Fibroblast of skin of back (primary cell): ENCODE results near the gene HNRNPK. TPM values are rescaled to one million over a fixed set of nuclear protein-coding genes. Genes with fewer than 3 reads are reported as not detected.

Source experiments
- DNase-seq: peaks from one replicate; pipeline ENCODE4 v3.0.0-alpha.2; 2013
- polyA plus RNA-seq, 2 experiments: library from polyadenylated mRNA; unstranded; fragments of 120-200 nt; gene quantifications; one replicate each; pipeline ENCODE4 v1.2.1, GENCODE V29; 2013; ENCODE audit not compliant: insufficient read length in 2 of 2

HNRNPK gene
- 563 TPM for polyA plus RNA-seq (2013, experiment 1 of 2; ENCODE audit: insufficient read length)
- 392 TPM for polyA plus RNA-seq (2013, experiment 2 of 2; ENCODE audit: insufficient read length)

DNA sequence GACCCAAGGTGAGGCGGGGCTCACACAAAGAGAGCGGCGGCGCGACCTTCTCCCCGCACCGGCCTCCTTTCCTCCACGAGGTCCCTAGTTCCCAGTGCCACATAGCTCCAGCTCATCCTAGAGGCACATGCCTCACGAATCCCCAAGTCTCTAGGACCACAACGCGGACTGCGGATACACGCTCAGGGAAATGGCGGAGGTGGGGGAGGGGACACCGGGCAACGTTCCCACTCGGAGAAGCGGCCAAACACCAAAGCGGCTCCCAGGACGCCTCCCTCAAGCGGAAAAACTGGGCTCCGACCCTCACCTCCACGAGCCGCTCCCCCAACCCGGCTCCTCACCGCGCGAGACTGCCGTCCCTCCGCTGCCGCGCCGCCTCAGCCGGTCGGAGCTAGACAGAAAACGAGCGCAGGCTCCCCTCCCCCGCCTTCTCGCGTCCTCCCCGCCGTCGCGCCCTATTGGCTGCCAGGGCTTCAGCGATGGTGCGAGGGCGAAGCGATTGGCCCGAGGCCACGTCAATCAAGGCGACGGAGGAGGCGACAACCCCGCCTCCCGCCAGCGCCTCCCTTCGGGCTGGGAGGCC, at the start of gene HNRNPK:
Gene HNRNPK (minus strand): TSS at position 404 of the 583 bp plus-strand sequence. CDS start 1,963 bp downstream, outside the sequence.
- peak; percentile 99 for DNase-seq

DNA sequence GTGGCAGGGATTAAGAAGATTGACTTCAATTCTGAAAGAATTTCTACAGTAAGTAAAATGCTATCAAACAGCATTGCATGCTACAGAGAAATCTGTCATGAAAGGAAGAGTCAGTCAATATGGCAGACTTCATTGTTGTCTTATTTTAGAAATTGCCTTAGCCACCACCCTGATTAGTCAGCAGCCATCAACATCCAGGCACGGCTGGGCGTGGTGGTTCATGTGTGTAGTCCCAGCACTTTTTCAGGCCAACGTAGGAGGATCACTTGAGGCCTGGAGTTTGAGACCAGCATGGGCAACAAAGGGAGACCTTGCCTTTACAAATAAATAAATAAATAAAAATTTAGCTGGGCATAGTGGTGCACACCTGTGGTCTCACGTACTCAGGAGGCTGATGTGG, 47.2 kb upstream of the HNRNPK start:
- no peak for DNase-seq

DNA sequence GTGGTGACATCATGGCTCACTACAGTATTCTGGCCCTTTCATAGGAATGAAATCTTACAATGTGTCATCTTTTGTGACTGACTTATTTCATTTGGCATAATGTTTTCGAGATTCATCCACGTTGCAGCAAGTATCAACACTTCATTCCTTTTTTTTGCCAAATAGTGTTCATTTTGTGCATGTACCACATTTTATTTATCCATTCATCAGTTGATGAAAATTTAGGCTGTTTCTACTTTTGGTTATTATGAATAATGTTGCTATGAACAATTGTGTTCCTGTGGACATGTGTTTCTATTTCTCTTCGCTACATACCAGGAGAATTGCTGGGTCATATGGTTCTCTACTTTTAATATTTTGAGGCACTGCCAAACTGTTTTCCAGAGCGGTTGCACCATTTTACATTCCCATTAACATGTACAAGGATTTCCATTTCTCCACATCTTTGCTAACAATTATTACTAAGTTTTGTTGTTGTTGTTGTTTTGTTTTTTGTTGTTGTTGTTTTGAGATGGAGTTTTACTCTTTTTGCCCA, 44.1 kb upstream of the HNRNPK start:
- no peak for DNase-seq

DNA sequence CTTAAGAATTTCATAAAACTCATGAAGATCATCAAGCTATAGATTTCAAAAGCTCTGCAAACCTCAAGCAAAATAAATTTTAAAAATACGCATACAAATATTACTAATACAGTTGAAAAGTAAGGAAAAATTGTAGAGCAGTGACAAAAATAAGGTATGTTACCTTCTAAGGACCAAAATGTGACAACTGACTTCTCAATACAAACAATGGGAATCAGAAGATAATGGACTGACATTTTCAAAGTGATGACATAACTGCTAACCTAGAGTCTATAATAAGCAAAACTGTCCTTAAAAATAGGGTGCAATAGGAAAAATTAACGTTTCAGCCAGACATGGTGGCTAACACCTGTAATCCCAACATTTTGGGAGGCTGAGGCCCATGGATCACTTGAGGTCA, 27.6 kb upstream of the HNRNPK start:
- no peak for DNase-seq

DNA sequence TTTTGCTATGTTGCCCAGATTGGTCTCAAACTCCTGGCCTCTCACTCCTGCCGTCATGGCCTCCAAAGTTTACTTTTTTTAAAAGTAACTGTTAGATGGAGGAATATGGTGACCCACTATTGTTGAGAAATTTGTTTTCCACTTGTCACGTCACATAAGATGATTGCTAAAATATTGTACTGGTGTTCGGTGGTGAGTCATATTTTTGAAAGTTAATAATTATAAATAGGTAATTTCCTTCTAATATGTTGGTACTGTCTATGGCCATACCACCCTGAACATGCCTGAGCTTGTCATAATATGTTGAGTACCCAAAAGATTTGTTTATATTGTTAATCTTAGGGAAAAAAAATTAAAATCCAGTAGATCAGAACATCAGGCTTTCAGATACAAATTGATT, 23.2 kb upstream of the HNRNPK start:
- DNase-seq, result no peak

DNA sequence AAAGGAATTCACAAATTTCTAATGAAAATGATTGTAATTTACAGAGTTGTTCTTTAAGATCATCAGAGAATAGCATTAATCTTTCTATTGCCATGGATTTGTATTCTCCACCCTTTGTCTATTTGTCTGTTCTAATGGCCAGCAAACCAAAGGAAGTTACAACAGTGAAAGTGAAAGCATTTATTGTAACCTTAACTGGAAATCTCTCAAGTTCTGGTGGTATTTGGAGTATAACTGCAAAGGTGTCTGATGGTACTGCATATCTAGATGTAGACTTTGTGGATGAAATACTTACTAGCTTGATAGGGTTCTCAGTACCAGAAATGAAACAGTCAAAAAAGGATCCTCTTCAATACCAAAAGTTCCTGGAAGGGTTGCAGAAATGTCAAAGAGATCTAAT, 22.3 kb upstream of the HNRNPK start:
- no peak for DNase-seq

DNA sequence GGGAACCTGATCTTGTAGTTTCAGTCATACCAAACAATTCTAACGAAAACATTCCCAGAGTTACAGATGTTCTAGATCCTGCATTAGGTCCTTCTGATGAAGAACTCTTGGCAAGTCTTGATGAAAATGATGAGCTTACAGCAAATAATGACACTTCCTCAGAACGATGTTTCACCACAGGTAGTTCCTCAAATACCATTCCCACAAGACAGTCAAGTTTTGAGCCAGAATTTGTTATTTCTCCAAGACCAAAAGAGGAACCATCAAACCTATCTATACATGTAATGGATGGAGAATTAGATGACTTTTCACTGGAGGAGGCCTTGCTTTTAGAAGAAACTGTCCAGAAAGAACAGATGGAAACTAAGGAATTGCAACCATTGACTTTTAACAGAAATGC, 21.6 kb upstream of the HNRNPK start:
- DNase-seq, result no peak

DNA sequence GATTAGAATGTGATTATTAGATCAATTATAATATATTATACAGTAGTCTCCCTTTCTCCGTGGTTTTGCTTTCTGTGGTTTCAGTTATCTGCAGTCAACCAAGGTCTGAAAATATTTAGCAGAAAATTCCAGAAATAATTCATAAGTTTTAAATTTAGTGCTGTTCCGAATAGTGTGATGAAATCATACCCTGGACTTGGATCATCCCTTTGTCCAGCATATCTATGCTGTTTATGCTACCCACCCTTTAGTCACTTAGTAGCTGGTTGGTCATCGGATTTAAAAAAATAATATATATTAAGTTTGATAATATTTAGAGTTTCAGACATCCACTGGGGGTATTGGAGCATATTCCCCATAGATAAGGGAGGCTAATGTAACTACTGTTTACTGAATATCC, 20.2 kb upstream of the HNRNPK start:
- DNase-seq, result peak; percentile 79

DNA sequence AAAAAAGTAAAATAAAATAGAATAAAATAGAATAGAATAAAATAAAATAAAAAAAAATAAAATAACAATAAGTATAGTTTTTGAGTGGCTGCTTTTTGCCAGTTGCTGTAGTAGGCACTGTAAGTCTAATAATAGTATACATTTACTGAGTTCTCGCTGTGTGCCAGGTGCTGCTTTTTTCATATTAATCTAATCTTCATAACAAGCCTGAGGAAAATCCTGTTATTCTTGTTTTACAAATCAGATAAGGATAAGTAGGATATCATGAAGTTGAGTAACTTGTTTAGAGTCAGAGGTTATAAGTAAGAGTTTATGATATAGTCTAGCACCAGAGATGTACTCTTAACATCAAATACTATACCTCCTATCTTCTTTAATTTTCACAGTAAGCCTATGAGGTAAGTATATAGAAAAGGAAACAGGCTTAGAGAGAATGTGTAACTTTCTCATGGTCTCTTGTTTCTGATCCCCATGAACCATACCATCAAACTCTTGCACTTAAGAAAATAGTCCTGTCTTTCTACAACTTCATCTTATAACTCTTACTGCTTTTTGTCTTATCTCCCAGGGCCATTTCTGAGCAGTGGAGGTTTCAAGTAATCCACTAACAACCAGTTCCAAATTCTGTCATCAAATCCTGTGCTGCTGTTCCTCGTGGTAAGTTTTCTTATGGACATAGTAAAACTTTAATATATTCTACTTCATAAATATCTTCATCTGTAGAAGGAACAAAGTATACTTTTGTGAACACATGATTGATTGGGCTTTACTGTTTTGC, 19.3 kb upstream of the HNRNPK start:
- DNase-seq, result no peak

DNA sequence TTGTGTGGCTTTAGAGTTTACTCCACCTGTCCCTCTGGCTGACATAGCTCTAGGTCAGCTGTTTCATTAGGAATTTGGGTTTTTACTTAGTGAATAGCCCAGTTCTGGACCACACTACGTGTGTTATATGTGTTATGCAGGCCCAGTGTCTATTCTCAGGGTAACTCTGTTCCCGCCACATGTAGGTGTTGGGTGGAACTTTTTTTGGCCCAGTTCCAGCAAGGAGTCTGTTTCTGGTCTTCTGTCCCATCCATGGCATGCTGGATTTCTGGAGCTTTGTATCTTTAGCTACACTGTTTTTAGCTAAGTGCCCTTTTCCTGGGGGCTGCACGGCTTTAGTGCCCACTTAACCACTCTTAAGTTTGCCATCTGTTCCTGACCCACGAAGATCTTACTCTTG, 16.1 kb upstream of the HNRNPK start:
- no peak for DNase-seq

DNA sequence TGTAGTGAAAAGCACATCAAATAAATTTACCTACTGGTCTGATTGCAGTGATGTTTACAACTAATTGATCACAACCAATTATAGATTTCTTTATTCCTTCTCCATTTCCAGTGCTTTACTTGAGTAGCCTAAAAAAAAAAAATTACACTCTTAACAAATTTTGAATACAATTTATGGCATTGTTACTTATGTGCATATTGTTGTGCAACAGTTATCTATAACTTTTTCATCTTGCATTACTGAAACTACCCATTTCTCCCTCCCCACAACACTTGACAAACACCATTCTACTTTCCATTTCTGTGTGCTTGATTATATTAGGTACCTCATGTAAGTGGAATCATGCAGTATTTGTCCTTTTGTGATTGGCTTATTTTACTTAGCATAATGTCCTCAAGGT, 12.9 kb upstream of the HNRNPK start:
- no peak for DNase-seq

DNA sequence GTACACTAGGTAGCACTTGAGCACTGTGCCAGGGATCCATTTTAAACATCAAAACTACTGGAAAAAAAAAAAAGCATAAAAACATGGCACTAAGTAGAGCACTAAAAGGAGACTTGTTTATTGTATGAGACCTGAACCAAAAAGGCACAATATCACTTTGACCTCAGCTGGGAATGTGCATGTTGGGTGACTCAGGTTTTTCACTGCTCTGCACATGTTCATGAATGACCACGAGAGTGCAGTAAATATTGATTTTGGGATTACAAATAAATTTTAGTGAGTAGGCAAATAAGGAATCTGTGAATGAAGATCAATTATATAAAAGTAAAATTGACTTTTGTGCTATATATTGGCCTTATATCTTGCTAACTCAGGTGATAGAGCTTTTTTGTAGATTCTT, 12.4 kb upstream of the HNRNPK start:
- DNase-seq, result no peak

DNA sequence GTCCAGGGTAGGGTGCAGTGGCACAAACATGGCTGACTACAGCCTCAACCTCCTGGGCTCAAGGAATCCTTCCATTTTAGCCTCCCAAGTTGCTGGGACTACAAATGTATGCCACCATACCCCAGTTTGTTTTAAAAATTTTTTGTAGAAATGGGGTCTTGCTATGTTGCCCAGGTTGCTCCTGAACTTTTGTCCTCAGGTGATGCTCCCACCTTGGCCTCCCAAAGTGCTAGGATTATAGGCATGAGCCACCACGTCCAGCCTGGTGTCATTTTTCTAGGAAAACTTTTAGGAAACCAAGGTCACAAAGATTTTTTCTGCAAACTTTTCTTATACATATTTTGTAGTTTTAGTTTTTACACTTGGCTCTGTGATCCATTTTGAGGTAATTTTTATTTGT, 11.3 kb upstream of the HNRNPK start:
- DNase-seq, result no peak

DNA sequence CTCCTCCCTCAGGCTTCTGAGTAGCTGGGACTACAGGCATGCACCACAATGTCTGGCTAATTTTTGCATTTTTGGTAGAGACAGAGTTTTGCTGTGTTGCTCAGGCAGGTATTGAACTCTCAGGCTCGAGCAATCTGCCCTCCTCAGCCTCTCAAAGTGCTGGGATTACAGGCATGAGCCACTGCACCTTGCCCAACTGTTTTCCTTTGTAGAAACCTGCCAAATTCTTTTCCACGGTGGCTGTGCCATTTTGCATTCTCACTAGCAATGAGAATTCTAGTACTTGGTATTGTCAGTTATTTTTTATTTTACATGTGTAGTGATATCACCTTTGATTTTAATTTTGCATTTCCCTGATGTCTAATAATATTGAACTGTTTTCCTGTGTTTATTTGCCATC, 8.4 kb upstream of the HNRNPK start:
- no peak for DNase-seq

DNA sequence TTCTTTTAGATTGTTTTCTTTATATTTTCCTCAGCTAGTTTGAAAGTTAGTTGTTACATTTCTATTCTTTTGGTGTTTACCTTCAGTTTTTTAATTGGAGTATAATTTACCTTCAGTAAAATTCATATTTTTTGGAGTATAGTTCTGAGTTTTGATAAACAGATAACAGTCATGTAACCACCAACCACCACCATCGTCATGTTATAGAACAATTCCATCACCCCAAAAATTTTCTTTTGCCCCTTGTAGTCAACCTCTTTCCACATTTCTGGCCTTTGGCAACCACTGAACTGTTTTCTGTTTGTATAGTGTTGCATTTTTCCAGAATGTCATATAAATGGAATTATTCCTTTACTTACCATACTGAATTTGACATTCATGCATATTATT, 7.4 kb upstream of the HNRNPK start:
- DNase-seq, result no peak

DNA sequence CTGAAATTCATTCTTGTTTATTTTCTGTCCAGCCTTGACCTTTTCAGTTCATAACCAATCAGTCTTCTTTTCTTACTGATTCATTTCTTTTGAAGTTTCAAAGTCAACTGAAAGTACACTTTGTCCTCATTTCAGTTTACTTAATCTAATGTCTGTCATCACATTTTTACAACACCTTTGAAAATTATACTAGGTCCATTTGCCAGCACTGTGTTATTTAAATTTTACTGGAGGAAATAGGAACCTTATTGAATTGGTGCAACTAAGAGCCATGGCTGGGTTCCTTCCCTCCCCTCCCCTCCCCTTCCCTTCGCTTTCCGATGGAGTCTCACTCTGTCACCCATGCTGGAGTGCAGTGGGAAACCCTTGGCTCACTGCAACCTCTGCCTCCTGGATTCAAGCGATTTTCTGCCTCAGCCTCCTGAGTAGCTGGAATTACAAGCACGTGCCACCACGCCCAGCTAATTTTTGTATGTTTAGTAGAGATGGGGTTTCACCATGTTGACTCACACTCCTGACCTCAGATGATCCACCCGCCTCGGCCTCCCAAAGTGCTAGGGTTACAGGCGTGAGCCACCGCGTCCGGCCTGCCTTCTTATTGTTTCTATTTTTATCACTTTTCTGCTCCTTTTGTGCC, 6.9 kb upstream of the HNRNPK start:
- peak; percentile 35 for DNase-seq

DNA sequence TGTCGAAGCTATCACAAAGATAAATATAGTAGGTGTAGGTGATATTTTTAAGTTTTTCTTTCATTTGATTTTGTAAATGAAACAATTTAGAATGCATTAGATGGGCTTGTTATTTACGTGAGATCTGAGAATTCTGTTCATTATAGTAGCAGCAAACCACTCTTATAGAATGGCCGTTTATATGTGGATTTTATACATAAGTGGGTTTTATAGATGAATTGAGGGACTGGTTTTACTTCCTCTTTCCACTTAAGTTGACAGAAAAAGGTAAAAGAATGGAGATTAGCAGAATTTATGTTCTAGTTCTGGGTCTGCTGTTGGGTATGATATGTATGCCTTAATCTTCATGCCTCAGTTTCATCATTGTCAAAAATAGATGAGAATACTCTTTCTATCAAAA, 6.2 kb upstream of the HNRNPK start:
- DNase-seq, result no peak

DNA sequence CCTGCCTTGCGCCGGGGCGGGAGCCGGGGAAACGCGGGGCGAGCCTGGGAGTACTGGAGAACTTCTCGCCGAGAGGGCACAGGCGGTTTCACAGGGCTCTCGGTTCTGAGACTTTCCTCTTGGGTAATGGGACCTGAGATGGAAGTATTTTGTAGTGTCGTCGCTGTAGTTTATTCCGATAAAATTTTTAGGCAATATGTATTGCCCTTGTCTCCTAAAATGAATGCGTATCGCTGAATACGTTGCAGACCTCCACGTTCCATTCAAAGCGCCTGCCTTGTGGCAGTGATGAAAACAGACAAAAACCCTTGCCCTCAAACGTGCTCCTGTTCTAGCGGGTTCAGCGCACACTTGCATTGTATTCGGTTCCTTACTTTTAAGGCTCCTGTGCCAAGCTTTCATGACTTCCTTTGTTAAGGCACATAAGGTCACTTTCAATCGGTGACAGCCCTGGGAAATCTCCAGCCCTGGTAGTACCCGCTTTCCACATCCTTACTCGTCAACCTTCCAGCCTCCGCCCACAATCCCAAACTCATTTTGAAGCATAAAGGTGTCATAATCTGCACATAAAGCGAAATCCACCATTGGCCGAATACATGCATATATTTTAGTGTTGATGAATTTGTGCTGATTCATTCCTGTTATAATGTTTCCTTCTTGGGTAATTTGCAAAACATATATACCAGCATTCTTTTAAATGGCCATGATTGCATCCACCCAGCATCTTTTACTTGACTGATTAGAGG, 1.3 kb upstream of the HNRNPK start:
- peak; percentile 54 for DNase-seq

DNA sequence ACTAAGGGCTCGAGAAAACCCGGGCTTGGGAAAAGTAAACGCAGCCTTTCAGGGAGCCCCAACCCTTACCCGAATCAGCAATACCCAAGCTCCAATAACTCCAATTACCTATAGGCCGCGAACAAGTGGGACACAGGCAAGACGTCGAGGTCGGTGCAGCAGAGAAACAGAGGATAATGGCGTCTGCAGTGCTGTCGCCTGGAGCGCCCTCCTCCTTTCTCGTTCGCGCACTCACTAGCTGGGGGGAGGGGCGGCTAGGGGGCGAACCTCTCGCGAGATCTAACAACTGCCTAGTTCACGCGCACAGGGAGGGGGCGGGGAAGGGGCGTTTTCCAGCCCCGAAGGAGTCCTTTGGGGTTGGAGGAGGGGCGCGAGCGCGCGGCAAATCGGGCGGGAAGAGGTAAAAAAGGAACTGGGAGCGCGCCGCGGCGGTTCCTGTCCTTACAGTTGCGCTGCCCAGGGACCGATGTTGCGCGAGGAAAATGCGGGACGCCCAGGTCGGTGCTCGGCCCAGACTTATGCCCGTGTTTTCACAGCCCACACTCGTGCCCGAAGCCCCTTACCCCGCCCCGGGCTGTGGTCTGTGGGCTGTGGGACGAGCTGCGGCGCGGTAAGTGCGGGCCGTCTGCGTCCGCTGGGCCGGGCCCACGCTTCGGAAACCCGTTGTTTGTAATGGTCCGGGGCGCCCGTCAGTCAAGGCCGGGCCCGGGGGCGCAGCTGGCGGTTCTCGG, 545 bp upstream of the HNRNPK start, which contains the start of gene RMI1:
Gene RMI1 (plus strand): TSS at position 411 of the 731 bp plus-strand sequence. CDS start 20,182 bp downstream, outside the sequence.
- DNase-seq, result peak; percentile 97

DNA sequence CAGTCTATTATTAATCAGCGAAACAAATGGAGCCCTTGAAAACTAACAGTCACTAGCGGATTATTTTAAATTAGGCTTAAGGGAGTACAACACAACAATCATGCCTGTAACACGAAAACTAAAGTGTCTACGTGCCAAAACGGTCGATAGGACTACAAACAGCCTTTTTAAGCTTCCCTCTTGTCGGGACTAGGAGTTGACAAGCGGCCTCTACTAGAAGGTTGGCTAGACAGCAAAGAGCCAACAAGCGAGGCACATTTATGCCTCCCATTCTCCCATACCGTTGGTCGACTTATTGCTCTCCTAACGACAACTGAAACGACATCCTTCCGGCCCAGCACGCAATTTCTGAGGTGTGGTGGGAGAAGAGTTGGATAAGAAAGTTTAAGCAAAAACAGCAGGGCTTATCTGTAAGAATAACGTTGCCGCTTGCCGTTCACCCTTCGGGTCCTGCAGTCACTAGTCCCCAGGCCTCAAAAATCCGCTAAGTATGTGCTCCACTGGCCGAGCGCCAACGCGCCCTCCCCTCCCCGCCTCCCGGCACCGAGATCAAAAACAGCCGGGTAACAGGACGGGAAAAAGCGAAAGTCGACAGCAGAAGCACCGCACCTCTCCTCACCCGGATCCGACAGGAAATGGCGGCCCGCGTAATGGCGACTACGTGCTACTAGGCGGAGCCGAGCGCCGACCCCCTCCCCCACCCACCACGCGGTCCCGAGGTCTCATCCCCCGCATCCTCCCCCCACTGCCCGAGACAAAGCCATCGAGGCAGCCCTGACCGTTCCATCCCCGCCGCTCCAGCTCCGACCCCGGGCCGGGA, 813 bp downstream of the HNRNPK start:
- peak; percentile 85 for DNase-seq

DNA sequence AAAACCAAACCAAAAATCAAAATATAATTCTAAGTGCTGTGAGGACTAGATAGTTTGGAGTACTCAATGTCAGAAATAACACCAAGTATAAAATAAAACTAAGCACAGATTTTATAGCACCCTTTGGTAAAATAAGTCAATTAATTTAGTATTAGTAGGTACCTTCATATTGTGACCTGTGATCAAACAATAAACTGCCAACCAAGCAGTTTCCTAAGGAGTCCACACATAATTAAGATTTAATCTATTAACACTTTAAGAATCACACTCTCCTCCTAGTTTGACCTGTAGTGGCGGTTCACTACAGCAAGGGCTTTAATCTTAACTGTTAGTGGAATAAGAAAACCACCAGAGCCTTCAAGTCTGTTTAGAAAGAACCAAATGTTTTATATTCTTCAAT, 2.8 kb downstream of the HNRNPK start:
- DNase-seq, result no peak
